Measurements from ENCODE around the gene RWDD1.

DNA sequence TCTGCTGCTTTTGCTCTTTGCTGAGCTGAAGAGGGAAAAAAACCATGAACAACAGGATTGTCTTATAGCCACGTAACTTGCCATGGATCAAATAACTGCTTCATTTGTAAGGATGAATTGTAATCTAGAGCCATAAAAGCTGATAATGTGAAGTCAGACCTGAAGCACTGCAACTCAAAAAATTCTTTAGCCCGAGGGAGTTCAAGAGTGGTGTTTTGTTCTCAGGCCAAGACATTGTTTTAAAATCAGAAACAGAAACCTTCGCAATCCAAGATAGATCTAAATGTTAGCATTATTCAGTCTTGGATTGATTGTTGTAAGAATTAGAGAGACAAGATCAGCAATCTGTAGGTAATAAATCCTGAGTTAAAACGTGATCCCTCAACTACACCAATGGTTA lies 25.7 kb upstream of the RWDD1 start, which contains the start of gene TRAPPC3L:
- TF ChIP-seq CTCF (conservative IDR thresholded peaks at IDR 0.05 in 1 of 2, IDR thresholded peaks at IDR 0.05 in 1 of 2; ENCODE audit: low read depth in 1 of 2, low read length in 2 of 2), result no peak
- no peak for TF ChIP-seq EZH2 (IDR thresholded peaks at IDR 0.05; ENCODE audit: low read length, missing control alignments)
